Smooth muscle cell (in vitro differentiated cells): ENCODE measurements around the gene CAMSAP3. TPM values are rescaled to one million over a fixed set of nuclear protein-coding genes. Genes with fewer than 3 reads are reported as not detected.

Source experiments
- DNase-seq: peaks from one replicate; lab custom pipeline; 2025; ENCODE audit not compliant: unreplicated experiment; lab: John Stamatoyannopoulos, UW
- H2AFZ ChIP-seq: fragments of 200-600 bp; sonication (generic); 2 replicates; pipeline ENCODE4 v1.6.0; 2016; ENCODE audit warnings: antibody characterized with exemption, low read depth, mild to moderate bottlenecking
- H3F3A ChIP-seq: fragments of 200-600 bp; sonication (generic); 2 replicates; pipeline ENCODE4 v1.6.0; 2017; ENCODE audit warnings: antibody characterized with exemption, low read depth
- H3K27ac ChIP-seq: fragments of 200-600 bp; sonication (generic); 2 replicates; pipeline ENCODE4 v1.5.1; 2016; ENCODE audit warnings: low read depth, mild to moderate bottlenecking
- H3K27me3 ChIP-seq: fragments of 200-600 bp; sonication (generic); 2 replicates; pipeline ENCODE4 v1.6.1; 2016; ENCODE audit warnings: low read depth, mild to moderate bottlenecking
- H3K36me3 ChIP-seq: fragments of 200-600 bp; sonication (generic); 2 replicates; pipeline ENCODE4 v1.5.1; 2016; ENCODE audit warnings: low read depth
- H3K4me1 ChIP-seq: fragments of 200-600 bp; sonication (generic); 2 replicates; pipeline ENCODE4 v1.5.1; 2016; ENCODE audit warnings: low read depth
- H3K4me2 ChIP-seq: fragments of 200-600 bp; sonication (generic); 2 replicates; pipeline ENCODE4 v1.6.0; 2016; ENCODE audit warnings: mild to moderate bottlenecking
- H3K4me3 ChIP-seq: fragments of 200-600 bp; sonication (generic); 2 replicates; pipeline ENCODE4 v1.5.1; 2016; ENCODE audit warnings: mild to moderate bottlenecking
- H3K79me2 ChIP-seq: fragments of 200-600 bp; sonication (generic); 2 replicates; pipeline ENCODE4 v1.6.0; 2016; ENCODE audit warnings: low read depth, mild to moderate bottlenecking
- H3K9ac ChIP-seq: fragments of 200-600 bp; sonication (generic); 2 replicates; pipeline ENCODE4 v1.6.0; 2016; ENCODE audit warnings: low read depth
- H3K9me3 ChIP-seq: fragments of 200-600 bp; sonication (generic); replicated peaks from 2 replicates; pipeline ENCODE4 v1.5.1; 2016; ENCODE audit warnings: low read depth
- H4K20me1 ChIP-seq: fragments of 200-600 bp; sonication (generic); 2 replicates; pipeline ENCODE4 v1.6.0; 2016; ENCODE audit warnings: low read depth
- CTCF ChIP-seq: fragments of 200-600 bp; sonication (generic); IDR thresholded peaks from 2 replicates; pipeline ENCODE4 v1.5.1; 2017; ENCODE audit warnings: borderline replicate concordance, mild to moderate bottlenecking, antibody characterized with exemption; ENCODE audit not compliant: insufficient read depth, poor library complexity, severe bottlenecking
- WGBS: methylation state at CpG from one replicate; pipeline ENCODE4 v1.1.7; 2016; ENCODE audit warnings: low lambda C conversion rate; 5-methylcytosine and 5-hydroxymethylcytosine counted together
- polyA plus RNA-seq: library from polyadenylated mRNA; unstranded; fragments of >200 nt; fragmentation: Nextera tagmentation; extraction: Ambion mirVana; gene quantifications from 2 replicates; pipeline ENCODE4 v1.2.1, GENCODE V29; 2016
- total RNA-seq: library from RNA; depleted of rRNA; stranded (reverse); fragments of >200 nt; gene quantifications from 2 replicates; pipeline ENCODE4 v1.2.3, GENCODE V29; 2014

The CAMSAP3 gene
- total and polyA plus RNA-seq, 2 experiments from 2014 or later: 1.4 to 1.8 TPM

- no peaks in the 10 kb centered on the region for H3K4me1 ChIP-seq
- H3K27me3 ChIP-seq: no peaks in the 10 kb centered on the region
- H3K79me2 ChIP-seq: no peaks in the 10 kb centered on the region
- no peaks in the 10 kb centered on the region for H4K20me1 ChIP-seq
- no peak overlapping the region for H2AFZ ChIP-seq
- H3K36me3 ChIP-seq: no peaks in the 10 kb centered on the region
- 94% methylated on average over 19 of the region's 25 CpGs for WGBS
- H3K4me3 ChIP-seq: no peak overlapping the region
- DNase-seq: no peak
- no peak overlapping the region for H3K4me2 ChIP-seq
- no peaks in the 10 kb centered on the region for H3F3A ChIP-seq
- TF ChIP-seq CTCF: no peak
- H3K9ac ChIP-seq: no peak overlapping the region
- no peaks in the 10 kb centered on the region for H3K9me3 ChIP-seq
- no peak overlapping the region for H3K27ac ChIP-seq
Observed at GRCh38 chr19:7607874-7608560, 12.4 kb downstream of the CAMSAP3 start.

DNA sequence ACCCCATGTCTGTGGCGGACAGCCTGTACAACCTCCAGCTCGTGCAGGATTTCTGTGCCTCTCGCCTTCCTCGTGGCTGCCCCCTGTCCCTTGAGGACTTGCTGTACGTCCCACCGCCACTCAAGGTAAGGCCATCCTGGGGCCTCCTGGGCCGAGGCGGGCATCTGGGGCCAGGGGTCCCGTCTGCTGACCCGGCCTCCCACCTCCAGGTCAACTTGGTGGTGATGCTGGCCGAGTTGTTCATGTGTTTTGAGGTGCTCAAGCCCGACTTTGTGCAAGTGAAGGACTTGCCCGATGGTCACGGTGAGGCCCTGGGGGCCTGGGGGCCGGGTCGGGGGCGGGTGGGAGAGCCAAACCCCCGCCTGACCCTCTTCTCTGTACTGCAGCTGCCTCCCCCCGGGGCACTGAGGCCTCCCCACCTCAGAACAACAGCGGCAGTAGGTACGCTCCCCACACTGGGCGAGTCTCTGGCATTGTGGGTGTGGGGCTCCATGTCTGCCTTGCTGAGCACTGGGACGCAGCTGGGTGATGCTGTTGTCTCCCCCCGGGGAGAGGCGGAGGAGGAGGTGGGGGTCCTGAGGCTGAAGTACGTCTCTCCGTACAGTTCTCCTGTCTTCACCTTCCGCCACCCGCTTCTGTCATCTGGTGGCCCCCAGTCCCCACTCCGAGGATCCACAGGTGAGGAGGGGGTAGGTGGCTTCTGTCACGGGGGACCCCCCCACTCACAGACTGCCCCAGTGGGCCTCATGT, 15.0 kb downstream of the CAMSAP3 start:
- H3K27me3 ChIP-seq: no peaks in the 10 kb centered on the region
- no peak overlapping the region for H3K27ac ChIP-seq
- no peak overlapping the region for H2AFZ ChIP-seq
- H3K36me3 ChIP-seq: no peaks in the 10 kb centered on the region
- H3K9ac ChIP-seq: no peak overlapping the region
- no peaks in the 10 kb centered on the region for H3K9me3 ChIP-seq
- no peak overlapping the region for H3K4me2 ChIP-seq
- H3K4me1 ChIP-seq: no peaks in the 10 kb centered on the region
- WGBS: 95% methylated on average over 16 of the region's 31 CpGs
- TF ChIP-seq CTCF: no peak
- H4K20me1 ChIP-seq: no peaks in the 10 kb centered on the region
- H3K79me2 ChIP-seq: no peaks in the 10 kb centered on the region
- DNase-seq: no peak
- no peaks in the 10 kb centered on the region for H3F3A ChIP-seq
- no peak overlapping the region for H3K4me3 ChIP-seq

- 94% methylated on average over 19 of the region's 41 CpGs for WGBS
- TF ChIP-seq CTCF: no peak
- H4K20me1 ChIP-seq: no peaks in the 10 kb centered on the region
- H3K4me1 ChIP-seq: no peaks in the 10 kb centered on the region
- H2AFZ ChIP-seq: no peak overlapping the region
- no peak overlapping the region for H3K4me3 ChIP-seq
- no peaks in the 10 kb centered on the region for H3K36me3 ChIP-seq
- no peak for DNase-seq
- no peak overlapping the region for H3K27ac ChIP-seq
- H3K9me3 ChIP-seq: no peaks in the 10 kb centered on the region
- H3F3A ChIP-seq: no peaks in the 10 kb centered on the region
- H3K79me2 ChIP-seq: no peaks in the 10 kb centered on the region
- no peak overlapping the region for H3K9ac ChIP-seq
- no peak overlapping the region for H3K4me2 ChIP-seq
- H3K27me3 ChIP-seq: no peaks in the 10 kb centered on the region
Observed at GRCh38 chr19:7611541-7612279, 16.0 kb downstream of the CAMSAP3 start.
